ENCODE data around the gene IMP4. TPM values are rescaled to one million over a fixed set of nuclear protein-coding genes. Genes with fewer than 3 reads are reported as not detected.
"Not testable (repeated sequence)": the region's sequence is repeated elsewhere in the genome, so short reads cannot be mapped to it uniquely, and the experiment has no call there.

IMP4 gene
- total and polyA plus RNA-seq, 12 donors, result 50.6 to 190 (median 64.6) TPM

DNA sequence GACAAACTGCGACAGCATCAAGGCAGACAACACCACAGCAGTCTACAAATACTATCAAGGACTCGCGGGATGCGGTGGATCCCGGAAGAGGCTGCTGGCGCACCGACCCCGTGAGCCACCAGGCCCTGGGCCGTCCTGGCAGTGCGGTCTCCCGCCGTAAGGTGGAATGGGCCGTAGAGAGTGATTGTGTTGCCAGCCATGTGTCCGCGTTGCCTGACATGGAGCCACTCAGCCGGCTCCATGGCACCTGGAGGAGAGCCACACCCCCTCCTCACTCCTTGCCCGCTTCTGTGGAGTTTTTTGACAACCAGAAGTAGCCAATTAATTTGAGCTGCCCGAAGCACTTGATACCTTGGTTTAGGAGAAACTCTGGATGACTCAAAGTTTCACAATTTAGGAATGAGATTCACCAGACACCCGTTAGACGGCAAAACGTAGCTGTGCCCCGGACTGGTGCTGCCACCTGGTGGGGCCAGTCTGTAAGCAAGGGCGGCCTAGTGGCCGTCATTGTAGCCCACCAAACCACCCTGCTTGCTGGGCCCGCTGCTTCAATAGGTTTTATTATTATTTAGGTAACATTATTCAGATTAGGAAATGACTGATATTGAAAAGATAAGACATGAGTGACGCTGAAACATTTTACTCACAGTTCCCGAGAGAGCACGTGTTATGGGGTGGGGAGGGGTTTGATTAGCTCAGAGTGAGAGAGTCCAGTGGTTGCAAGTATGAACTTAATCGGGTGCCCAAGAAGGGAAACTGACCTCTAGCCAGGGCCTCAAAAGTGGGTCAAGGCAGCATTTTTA, 10.2 kb upstream of the IMP4 start:
- Histone ChIP-seq H3K4me1 (peaks cover 0 to 13% (median 0%) of the 10 kb centered on the region in 9 donors), H3K36me3 (no peaks in the 10 kb centered on the region), H3K27ac (no peak overlapping the region), H3K4me3 (no peak overlapping the region), H3K27me3 (peaks cover 0 to 44% (median 37%) of the 10 kb centered on the region in 7 donors), H3K9me3 (no peaks in the 10 kb centered on the region)
- DNase-seq, result peak; percentile 59 to 79
- peak; percentile 66 to 84 (median 74) for ATAC-seq
- intact Hi-C loops (cut with DNase I), result loop anchor here in 9 of 10 donors (2.0 to 10.0 kb wide), 6 partner anchors 148 to 395 kb away; partner anchors contain the start of genes MZT2B (in 4 of the 9) and SMPD4 (in 4 of the 9)
- TF ChIP-seq, protein P1, sequence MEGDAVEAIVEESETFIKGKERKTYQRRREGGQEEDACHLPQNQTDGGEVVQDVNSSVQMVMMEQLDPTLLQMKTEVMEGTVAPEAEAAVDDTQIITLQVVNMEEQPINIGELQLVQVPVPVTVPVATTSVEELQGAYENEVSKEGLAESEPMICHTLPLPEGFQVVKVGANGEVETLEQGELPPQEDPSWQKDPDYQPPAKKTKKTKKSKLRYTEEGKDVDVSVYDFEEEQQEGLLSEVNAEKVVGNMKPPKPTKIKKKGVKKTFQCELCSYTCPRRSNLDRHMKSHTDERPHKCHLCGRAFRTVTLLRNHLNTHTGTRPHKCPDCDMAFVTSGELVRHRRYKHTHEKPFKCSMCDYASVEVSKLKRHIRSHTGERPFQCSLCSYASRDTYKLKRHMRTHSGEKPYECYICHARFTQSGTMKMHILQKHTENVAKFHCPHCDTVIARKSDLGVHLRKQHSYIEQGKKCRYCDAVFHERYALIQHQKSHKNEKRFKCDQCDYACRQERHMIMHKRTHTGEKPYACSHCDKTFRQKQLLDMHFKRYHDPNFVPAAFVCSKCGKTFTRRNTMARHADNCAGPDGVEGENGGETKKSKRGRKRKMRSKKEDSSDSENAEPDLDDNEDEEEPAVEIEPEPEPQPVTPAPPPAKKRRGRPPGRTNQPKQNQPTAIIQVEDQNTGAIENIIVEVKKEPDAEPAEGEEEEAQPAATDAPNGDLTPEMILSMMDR (IDR thresholded peaks at IDR 0.05), result peak; percentile 84 to 97 (median 93)
- 19 to 22% methylated on average over 29 of the region's 29 CpGs for WGBS, 2 donors

- not testable (repeated sequence) for H3K4me3 ChIP-seq, H3K36me3 ChIP-seq, H3K9me3 ChIP-seq, DNase-seq, H3K27ac ChIP-seq, ATAC-seq
- intact Hi-C loops (cut with DNase I), result loop anchor here in 9 of 10 donors (2.0 to 10.0 kb wide), 6 partner anchors 148 to 396 kb away; partner anchors contain the start of genes MZT2B (in 4 of the 9) and SMPD4 (in 4 of the 9)
- 85% methylated on average over 8 of the region's 8 CpGs for WGBS, 2 donors
- H3K27me3 ChIP-seq, result peaks cover 0 to 37% (median 31%) of the 10 kb centered on the region in 7 donors
- peaks cover 0 to 18% (median 0%) of the 10 kb centered on the region in 9 donors for H3K4me1 ChIP-seq
These were observed 9.4 kb upstream of the IMP4 start for GRCh38 chr2:130333253-130333652.

GRCh38 chr2:130334026-130334425, 8.7 kb upstream of the IMP4 start:
- ATAC-seq (no peak), DNase-seq (no peak)
- Histone ChIP-seq H3K27ac (no peak overlapping the region), H3K4me1 (peaks cover 0 to 18% (median 0%) of the 10 kb centered on the region in 9 donors), H3K27me3 (peaks cover 0 to 30% (median 25%) of the 10 kb centered on the region in 7 donors), H3K36me3 (peaks cover 0 to 15% (median 0%) of the 10 kb centered on the region in 9 donors), H3K4me3 (no peak overlapping the region), H3K9me3 (no peaks in the 10 kb centered on the region)
- 73 to 76% methylated on average over 6 of the region's 6 CpGs for WGBS, 2 donors
- intact Hi-C loops (cut with DNase I), result loop anchor here in 9 of 10 donors (5.0 to 10.0 kb wide), 5 partner anchors 149 to 397 kb away; partner anchors contain the start of genes MZT2B (in 4 of the 9) and SMPD4 (in 4 of the 9)
- TF ChIP-seq, protein P1 (IDR thresholded peaks at IDR 0.05), result no peak

DNA sequence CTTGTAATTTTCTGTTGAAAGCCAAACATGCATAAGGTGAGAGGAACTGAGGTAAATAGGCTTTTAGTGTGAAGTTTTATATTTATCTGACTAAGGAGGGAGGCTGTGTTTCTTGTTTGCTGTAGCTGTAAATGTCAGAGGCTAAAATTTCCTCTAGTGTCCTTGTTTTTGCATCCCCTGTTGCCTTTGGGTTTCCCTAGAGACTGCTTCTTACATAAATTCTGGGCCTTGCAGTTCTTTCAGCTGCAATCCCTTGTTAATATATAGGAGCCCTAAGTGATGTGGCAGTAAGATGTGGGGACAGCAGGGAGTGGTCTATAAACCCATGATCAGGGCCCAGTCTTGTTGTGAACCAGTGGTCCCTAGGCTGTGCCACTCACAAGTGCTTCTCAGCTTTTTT, 7.5 kb upstream of the IMP4 start:
- H3K4me1 ChIP-seq, result peaks cover 0 to 18% (median 0%) of the 10 kb centered on the region in 9 donors
- intact Hi-C loops (cut with DNase I), result loop anchor here in 4 of 10 donors (5.0 to 10.0 kb wide), 4 partner anchors 150 to 180 kb away; partner anchors contain the start of genes MZT2B (in 3 of the 4) and SMPD4 (in 3 of the 4)
- ATAC-seq, result no peak
- no peak overlapping the region for H3K4me3 ChIP-seq
- no peak for DNase-seq
- H3K27me3 ChIP-seq, result peaks cover 0 to 24% (median 20%) of the 10 kb centered on the region in 7 donors
- H3K36me3 ChIP-seq, result peaks cover 0 to 27% (median 0%) of the 10 kb centered on the region in 9 donors
- H3K27ac ChIP-seq, result no peak overlapping the region
- H3K9me3 ChIP-seq, result no peaks in the 10 kb centered on the region
- TF ChIP-seq, protein P1 (IDR thresholded peaks at IDR 0.05), result no peak

Measured in heart right ventricle (tissue), 16 donors.